ENCODE results near the gene ANTKMT.

GRCh38 chr16:763369-764183, 42.6 kb downstream of the ANTKMT start:
- TF ChIP-seq CTCF (conservative IDR thresholded peaks at IDR 0.05) (no peak), EZH2 (IDR thresholded peaks at IDR 0.05; ENCODE audit: low read depth) (no peak)

Measured in PC-9 (cell line).